GM18861 (cell line): ENCODE data around the gene SIK2.

Experiments
- ATAC-seq: cut with Tn5 transposase; IDR thresholded peaks from one replicate; pipeline ENCODE4 v1.9.1; 2021; ENCODE audit not compliant: unreplicated experiment

SIK2 gene

DNA sequence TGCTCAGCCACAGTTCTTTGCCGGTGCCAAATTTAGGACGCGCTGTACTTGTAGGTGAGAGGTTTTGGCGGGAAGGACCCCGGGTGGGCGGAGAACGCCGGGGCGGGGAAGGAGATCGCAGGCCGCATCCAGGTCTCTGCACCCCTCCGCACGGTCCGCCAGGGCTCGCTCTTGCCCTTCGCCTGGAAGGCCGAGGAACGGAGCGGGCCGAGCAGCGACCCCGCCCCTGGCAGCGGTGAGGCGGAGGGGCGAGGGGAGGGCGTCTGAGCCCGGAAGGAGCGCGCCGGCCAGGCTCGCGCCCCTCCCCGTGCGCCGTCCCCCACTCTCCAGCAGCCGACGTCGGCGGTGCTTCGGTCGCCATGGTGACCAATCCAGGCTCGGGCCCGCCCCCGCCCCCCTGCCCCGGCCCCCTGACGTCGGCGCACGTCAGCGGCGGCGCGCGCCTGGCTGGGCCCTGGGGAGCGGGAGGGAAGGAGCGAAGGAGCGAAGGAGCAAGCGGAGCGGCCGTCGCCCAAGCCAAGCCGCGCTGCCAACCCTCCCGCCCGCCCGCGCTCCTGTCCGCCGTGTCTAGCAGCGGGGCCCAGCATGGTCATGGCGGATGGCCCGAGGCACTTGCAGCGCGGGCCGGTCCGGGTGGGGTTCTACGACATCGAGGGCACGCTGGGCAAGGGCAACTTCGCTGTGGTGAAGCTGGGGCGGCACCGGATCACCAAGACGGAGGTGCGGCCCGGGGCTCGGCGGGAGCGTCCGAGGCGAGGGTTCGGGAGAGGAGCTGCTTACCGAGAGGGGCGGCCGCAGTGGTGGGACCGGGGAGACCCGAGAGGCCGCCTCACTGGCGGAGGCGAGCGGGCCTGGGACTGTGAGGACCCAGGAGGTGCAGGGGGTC, at the start of gene SIK2:
SIK2 (plus strand) TSS at position 471 of the 886 bp plus-strand sequence; CDS start at position 586, 115 bp downstream.
- ATAC-seq, result peak; percentile 85

- ATAC-seq, result no peak
Measured at GRCh38 chr11:111554532-111554931, 47.7 kb upstream of the SIK2 start.

- no peak for ATAC-seq
Measured at GRCh38 chr11:111555255-111555654, 47.0 kb upstream of the SIK2 start.

DNA sequence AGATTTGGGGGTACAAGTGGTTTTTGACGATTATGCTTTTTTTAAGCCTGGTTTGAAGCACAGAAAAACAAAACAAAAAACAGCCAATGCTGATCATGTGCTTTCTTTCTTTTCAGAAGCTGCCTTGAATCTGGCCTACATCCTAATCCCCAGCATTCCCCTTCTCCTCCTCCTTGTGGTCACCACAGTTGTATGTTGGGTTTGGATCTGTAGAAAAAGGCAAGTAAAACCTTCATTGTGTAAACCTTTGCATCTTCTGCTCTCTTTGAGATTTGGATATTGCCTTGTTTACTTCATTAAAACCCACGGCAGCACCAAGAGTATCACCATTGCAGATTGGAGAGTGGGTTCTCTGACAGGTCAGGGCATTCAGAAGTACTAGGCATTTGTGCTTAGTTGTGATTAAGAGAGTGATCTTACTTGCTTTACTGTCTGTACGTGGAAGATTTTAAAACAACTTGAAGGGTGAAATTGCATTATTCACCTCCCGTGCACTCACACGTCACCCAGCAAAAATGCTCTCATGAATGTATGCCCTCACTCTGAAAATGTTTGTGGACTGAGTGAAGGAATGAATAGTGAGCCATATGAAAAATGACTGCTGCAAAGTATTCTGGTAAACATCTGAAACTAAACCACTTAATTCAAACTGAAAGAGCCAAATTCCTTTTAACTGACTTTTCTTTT, 44.7 kb upstream of the SIK2 start:
- no peak for ATAC-seq

GRCh38 chr11:111559800-111560464, 42.3 kb upstream of the SIK2 start:
- no peak for ATAC-seq

GRCh38 chr11:111560800-111561199, 41.4 kb upstream of the SIK2 start:
- no peak for ATAC-seq

- ATAC-seq, result no peak
Measured at GRCh38 chr11:111561306-111561705, 40.9 kb upstream of the SIK2 start.

GRCh38 chr11:111561791-111562325, 40.4 kb upstream of the SIK2 start:
- no peak for ATAC-seq

GRCh38 chr11:111562692-111563389, 39.4 kb upstream of the SIK2 start:
- ATAC-seq, result no peak

DNA sequence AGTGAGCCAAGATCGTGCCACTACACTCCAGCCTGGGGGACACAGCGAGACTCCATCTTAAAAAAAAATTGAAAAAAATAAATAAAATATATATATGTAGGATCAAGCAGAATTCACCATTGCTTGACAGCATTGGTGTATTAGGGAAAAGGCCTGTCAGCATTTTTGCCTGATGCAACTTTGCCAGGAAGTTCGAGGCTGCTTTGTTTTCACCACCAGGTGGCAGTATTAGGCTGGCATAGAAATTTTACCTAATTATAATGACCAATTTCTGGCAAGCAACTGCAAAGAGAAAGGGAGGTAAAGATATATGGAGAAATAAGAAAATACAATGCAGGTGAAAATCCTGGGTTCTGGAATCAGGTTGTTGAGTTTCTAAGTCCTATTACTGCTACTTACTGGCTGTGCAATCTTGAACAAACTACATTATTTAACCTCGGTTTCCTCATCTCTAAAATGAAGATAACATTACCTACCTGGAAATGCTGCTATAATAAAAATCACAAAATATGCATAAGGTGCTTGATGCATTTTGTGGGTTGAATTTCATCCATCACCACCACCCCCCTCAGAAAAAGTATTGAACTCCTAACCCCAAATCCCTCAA, 37.0 kb upstream of the SIK2 start:
- no peak for ATAC-seq

DNA sequence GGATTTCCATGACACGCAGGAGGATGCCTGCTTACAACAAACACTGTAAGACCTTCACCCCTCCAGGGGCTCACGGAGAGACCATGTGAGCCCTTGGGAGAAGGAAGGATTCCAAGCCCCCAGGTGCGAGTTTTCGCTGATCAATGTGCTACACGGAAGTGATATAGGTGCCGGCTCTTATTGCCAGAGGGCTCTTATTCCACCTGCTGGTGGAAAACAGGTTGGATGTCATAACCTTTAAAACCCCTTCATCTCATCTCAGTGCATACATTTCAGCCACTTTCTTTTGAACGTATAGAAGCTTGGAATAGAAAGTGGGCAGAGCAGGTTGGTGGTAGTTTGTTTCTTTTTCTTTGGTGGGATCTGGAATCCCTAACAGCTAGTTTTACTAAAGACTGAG, 35.9 kb upstream of the SIK2 start:
- ATAC-seq, result no peak

DNA sequence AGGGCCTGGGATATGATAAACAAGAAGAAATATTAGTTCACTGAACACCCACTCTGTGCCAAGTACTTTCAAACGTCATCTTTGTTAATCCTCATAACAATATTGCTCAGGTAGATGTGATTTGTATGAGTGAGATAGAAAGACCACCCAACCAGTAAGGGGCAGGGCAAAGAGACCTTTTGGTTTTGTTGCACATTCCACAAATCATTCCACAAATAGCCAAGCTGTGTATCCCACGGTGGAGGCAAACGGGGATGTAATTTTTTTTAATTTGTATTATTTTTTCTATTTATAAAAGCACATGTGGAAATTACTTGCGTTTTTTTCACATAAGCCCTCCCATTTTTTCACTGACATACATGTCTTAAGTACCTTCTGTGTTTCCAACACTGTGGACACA, 32.8 kb upstream of the SIK2 start:
- ATAC-seq, result no peak

- no peak for ATAC-seq
Measured at GRCh38 chr11:111570796-111571195, 31.5 kb upstream of the SIK2 start.

GRCh38 chr11:111571829-111572501, 30.3 kb upstream of the SIK2 start:
- ATAC-seq, result no peak

DNA sequence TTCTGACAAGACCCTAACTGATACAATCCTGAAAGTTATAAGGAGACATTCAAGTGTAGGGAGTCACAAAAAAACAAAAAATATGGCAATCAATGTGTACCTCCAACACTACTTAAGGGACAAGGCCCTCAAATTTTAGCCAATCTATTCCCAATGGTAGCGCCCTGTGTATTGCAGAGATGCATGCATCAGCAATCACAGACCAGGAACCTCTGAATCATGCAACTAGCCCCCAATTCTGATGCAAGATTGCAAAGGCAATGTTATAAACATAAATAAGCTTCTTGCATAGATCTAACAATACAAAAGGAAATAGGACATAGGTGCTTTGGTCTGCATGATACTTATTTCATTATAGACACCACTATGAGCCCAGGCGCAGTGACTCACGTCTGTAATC, 29.7 kb upstream of the SIK2 start:
- no peak for ATAC-seq

GRCh38 chr11:111573821-111574249, 28.4 kb upstream of the SIK2 start:
- ATAC-seq, result no peak

DNA sequence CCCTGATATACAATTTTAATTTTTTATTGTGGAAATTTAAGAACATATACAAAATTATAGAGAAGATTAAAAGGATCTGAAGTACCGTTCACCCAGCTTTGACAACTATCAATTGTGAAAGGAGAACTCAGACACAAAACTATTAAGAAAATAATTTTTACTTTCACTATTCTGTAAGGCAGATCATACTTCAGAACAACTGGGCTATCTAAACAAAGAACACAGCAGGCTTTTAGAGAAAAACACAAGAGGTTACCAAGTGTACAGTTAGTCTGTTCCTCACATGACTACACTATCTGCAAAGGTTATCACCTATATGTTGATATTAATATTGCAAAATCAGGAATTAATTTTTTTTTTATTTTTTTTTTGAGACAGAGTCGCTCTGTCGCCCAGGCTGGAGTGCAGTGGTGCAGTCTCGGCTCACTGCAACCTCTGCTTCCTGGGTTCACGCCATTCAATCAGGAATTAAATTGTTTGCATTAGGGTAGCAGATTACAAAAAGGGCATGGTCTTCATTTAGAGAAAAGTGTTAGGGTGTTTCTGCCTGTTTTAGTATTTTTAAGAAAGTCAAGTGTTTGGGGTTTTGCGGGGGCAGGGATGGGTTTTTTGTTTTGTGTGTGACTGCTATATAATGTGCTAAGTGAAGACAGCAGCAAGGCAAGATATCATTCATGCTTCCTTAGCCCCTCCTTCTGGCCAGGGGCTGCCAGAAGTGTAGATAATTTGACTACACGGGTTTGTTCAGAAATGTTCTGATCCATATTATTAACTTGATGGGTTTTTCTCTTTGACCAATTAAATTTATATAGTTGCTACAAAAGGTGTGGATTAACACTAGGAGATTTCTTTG, 27.6 kb upstream of the SIK2 start:
- no peak for ATAC-seq

- no peak for ATAC-seq
Measured at GRCh38 chr11:111575740-111576139, 26.5 kb upstream of the SIK2 start.

GRCh38 chr11:111577821-111578220, 24.4 kb upstream of the SIK2 start:
- ATAC-seq, result no peak
